Measurements from ENCODE around the gene FARP1. TPM values are rescaled to one million over a fixed set of nuclear protein-coding genes. Genes with fewer than 3 reads are reported as not detected.

Gene FARP1
- total RNA-seq, 2 experiments from 2014 or later: not detected

- no peak overlapping the region for H3K4me3 ChIP-seq (ENCODE audit: low read depth, low read length, poor library complexity, severe bottlenecking)
- H3K79me2 ChIP-seq (ENCODE audit: insufficient read depth, low read depth, low read length): no peaks in the 10 kb centered on the region
- DNase-seq (ENCODE audit: low spot score): no peak
- H3K9me3 ChIP-seq (ENCODE audit: low read length): no peaks in the 10 kb centered on the region
- no peak overlapping the region for H3K27ac ChIP-seq (ENCODE audit: low read depth, low read length, poor library complexity, severe bottlenecking)
- H3K36me3 ChIP-seq (ENCODE audit: insufficient read depth, low read length): no peaks in the 10 kb centered on the region
- no TSS peak for BruUV-seq (replicated peaks)
- no peak overlapping the region for H2AFZ ChIP-seq (ENCODE audit: low read length)
- ChIA-PET CTCF (ENCODE audit: unreplicated experiment) (no interaction called here), POLR2A (interaction anchor here (0.6 kb wide), 2 partner anchors 9 to 800 kb away, joined by 3 read pairs; no protein-coding TSS in a partner anchor)
- H3K4me1 ChIP-seq (ENCODE audit: insufficient read depth, low read length, poor library complexity, severe bottlenecking): no peaks in the 10 kb centered on the region
- no peak overlapping the region for H3K4me2 ChIP-seq (ENCODE audit: low read length)
- intact Hi-C loops (cut with micrococcal nuclease; ENCODE audit: unreplicated experiment): no loop called here
- no peak for TF ChIP-seq EZH2phosphoT487 (IDR thresholded peaks at IDR 0.05; ENCODE audit: borderline replicate concordance, low read depth, low read length)
- TF ChIP-seq, protein P1, sequence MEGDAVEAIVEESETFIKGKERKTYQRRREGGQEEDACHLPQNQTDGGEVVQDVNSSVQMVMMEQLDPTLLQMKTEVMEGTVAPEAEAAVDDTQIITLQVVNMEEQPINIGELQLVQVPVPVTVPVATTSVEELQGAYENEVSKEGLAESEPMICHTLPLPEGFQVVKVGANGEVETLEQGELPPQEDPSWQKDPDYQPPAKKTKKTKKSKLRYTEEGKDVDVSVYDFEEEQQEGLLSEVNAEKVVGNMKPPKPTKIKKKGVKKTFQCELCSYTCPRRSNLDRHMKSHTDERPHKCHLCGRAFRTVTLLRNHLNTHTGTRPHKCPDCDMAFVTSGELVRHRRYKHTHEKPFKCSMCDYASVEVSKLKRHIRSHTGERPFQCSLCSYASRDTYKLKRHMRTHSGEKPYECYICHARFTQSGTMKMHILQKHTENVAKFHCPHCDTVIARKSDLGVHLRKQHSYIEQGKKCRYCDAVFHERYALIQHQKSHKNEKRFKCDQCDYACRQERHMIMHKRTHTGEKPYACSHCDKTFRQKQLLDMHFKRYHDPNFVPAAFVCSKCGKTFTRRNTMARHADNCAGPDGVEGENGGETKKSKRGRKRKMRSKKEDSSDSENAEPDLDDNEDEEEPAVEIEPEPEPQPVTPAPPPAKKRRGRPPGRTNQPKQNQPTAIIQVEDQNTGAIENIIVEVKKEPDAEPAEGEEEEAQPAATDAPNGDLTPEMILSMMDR (conservative IDR thresholded peaks at IDR 0.05; ENCODE audit: low read length): no peak
- H4K20me1 ChIP-seq (ENCODE audit: insufficient read depth, low read length): no peaks in the 10 kb centered on the region
- H3K9me2 ChIP-seq (ENCODE audit: insufficient read depth, low read length): no peaks in the 10 kb centered on the region
These were observed 99.1 kb downstream of the FARP1 start for GRCh38 chr13:98241976-98242375.

DNA sequence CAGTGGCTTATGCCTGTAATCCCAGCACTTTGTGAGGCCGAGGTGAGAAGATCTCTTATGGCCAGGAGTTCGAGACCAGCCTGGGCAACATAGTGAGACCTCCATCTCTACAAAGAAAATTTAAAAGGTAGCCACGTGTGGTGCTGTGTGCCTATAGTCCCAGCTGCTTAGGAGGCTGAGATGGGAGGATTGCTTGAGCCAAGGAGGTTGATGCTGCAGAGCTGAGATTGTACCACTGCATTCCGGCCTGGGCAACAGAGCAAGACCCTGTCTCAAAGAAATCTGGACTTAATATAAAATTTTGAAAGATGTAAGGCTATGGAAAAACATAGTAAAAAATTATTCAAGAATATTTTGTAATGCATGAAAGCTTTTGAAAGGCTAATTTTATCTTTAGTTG is 99.5 kb downstream of the FARP1 start:
- BruUV-seq (replicated peaks): no TSS peak
- Histone ChIP-seq H2AFZ (ENCODE audit: low read length) (no peak overlapping the region), H3K4me2 (ENCODE audit: low read length) (no peak overlapping the region), H3K4me3 (ENCODE audit: low read depth, low read length, poor library complexity, severe bottlenecking) (no peak overlapping the region), H3K4me1 (ENCODE audit: insufficient read depth, low read length, poor library complexity, severe bottlenecking) (no peaks in the 10 kb centered on the region), H3K27ac (ENCODE audit: low read depth, low read length, poor library complexity, severe bottlenecking) (no peak overlapping the region), H3K9me2 (ENCODE audit: insufficient read depth, low read length) (no peaks in the 10 kb centered on the region), H4K20me1 (ENCODE audit: insufficient read depth, low read length) (no peaks in the 10 kb centered on the region), H3K9me3 (ENCODE audit: low read length) (no peaks in the 10 kb centered on the region), H3K36me3 (ENCODE audit: insufficient read depth, low read length) (no peaks in the 10 kb centered on the region), H3K79me2 (ENCODE audit: insufficient read depth, low read depth, low read length) (no peaks in the 10 kb centered on the region)
- ChIA-PET POLR2A (interaction anchor here (0.6 kb wide), 3 partner anchors 9 to 1504 kb away, joined by 3 read pairs; no protein-coding TSS in a partner anchor), CTCF (ENCODE audit: unreplicated experiment) (no interaction called here)
- TF ChIP-seq, protein P1 (conservative IDR thresholded peaks at IDR 0.05; ENCODE audit: low read length): no peak
- TF ChIP-seq EZH2phosphoT487 (IDR thresholded peaks at IDR 0.05; ENCODE audit: borderline replicate concordance, low read depth, low read length): no peak
- DNase-seq (ENCODE audit: low spot score): no peak
- intact Hi-C loops (cut with micrococcal nuclease; ENCODE audit: unreplicated experiment): no loop called here

GRCh38 chr13:98243929-98244272 is 101.0 kb downstream of the FARP1 start:
- H3K9me2 ChIP-seq (ENCODE audit: insufficient read depth, low read length): no peaks in the 10 kb centered on the region
- H3K4me1 ChIP-seq (ENCODE audit: insufficient read depth, low read length, poor library complexity, severe bottlenecking): no peaks in the 10 kb centered on the region
- DNase-seq (ENCODE audit: low spot score): no peak
- no peak overlapping the region for H3K27ac ChIP-seq (ENCODE audit: low read depth, low read length, poor library complexity, severe bottlenecking)
- intact Hi-C loops (cut with micrococcal nuclease; ENCODE audit: unreplicated experiment): no loop called here
- no peaks in the 10 kb centered on the region for H3K9me3 ChIP-seq (ENCODE audit: low read length)
- no peak overlapping the region for H3K4me2 ChIP-seq (ENCODE audit: low read length)
- no peak overlapping the region for H2AFZ ChIP-seq (ENCODE audit: low read length)
- no peaks in the 10 kb centered on the region for H4K20me1 ChIP-seq (ENCODE audit: insufficient read depth, low read length)
- no peaks in the 10 kb centered on the region for H3K36me3 ChIP-seq (ENCODE audit: insufficient read depth, low read length)
- ChIA-PET CTCF (ENCODE audit: unreplicated experiment) (no interaction called here), POLR2A (no interaction called here)
- TF ChIP-seq, protein P1 (conservative IDR thresholded peaks at IDR 0.05; ENCODE audit: low read length): no peak
- TF ChIP-seq EZH2phosphoT487 (IDR thresholded peaks at IDR 0.05; ENCODE audit: borderline replicate concordance, low read depth, low read length): no peak
- H3K4me3 ChIP-seq (ENCODE audit: low read depth, low read length, poor library complexity, severe bottlenecking): no peak overlapping the region
- BruUV-seq (replicated peaks): no TSS peak
- H3K79me2 ChIP-seq (ENCODE audit: insufficient read depth, low read depth, low read length): no peaks in the 10 kb centered on the region
